Lower lobe of right lung (tissue), 2 donors: ENCODE results near the gene MAPKBP1. TPM values are rescaled to one million over a fixed set of nuclear protein-coding genes. Genes with fewer than 3 reads are reported as not detected.

Source experiments
- ATAC-seq, 2 donors: fragments of 200-7000 bp; cut with Tn5 transposase; one replicate each; pipeline ENCODE4 v1.9.1; 2020 to 2022; ENCODE audit warnings: mild to moderate bottlenecking in 2 of 2, moderate library complexity in 2 of 2
- DNase-seq: peaks from one replicate; pipeline ENCODE4 v3.0.0-alpha.2; 2020
- H3K27ac ChIP-seq: fragments of 200-600 bp; one replicate; pipeline ENCODE4 v1.8.0; 2022
- H3K27me3 ChIP-seq: fragments of 200-600 bp; one replicate; pipeline ENCODE4 v1.8.0; 2022; ENCODE audit warnings: low read depth
- H3K36me3 ChIP-seq: fragments of 200-600 bp; one replicate; pipeline ENCODE4 v1.8.0; 2022; ENCODE audit warnings: mild to moderate bottlenecking
- H3K4me1 ChIP-seq: fragments of 200-600 bp; one replicate; pipeline ENCODE4 v1.8.0; 2022
- H3K4me3 ChIP-seq: fragments of 200-600 bp; one replicate; pipeline ENCODE4 v1.8.0; 2022; ENCODE audit warnings: mild to moderate bottlenecking
- H3K9me3 ChIP-seq: fragments of 200-600 bp; one replicate; pipeline ENCODE4 v1.8.0; 2022
- intact Hi-C: fragments of 100-400 bp; cut with DNase I; formaldehyde crosslinking; loops from one replicate; pipeline ENCODE4 v1.11.0; 2022
- total RNA-seq: library from RNA; stranded (reverse); fragmentation: NEBNext Ultra II Directional; extraction: Animal tissue kit (Norgen Biotek cat#: 25700); gene quantifications from one replicate; pipeline ENCODE4 v1.2.1, GENCODE V29; 2021
- TF ChIP-seq, protein P1 (sequence below): fragments of 200-600 bp; IDR thresholded peaks from one replicate; pipeline ENCODE4 v1.8.0; 2022; ENCODE audit warnings: antibody characterized with exemption, mild to moderate bottlenecking
- donor health status: DM: no; HTN: yes; CAD: no; lungs with severe emphysema.

Gene MAPKBP1
- total RNA-seq, 1 donor from 2014 or later: 17.0 TPM

DNA sequence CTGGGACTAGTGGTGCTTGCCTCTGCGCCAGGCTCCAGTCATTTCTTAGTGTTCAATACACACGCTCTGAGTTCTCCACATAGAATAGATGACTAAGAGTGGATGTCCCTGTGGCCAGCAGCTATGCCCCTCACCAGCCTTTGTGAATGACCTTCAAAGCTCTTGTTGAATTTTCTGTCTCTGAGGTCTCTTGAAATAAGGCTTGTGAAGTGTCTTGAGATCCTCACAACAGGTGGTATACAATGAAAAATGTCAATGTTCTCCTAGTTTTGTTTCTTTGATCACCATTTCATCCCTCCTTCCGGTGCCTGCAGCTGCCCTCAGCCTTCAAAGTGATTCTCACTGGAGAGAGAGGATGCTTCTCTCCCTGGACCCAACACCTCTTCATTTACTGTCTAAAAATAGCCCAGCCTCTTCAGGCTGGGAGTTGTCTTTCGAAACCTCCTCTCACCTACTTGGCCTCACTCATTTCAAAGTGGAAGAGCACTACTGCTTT, 5.4 kb downstream of the MAPKBP1 start:
- Histone ChIP-seq H3K4me1 (peaks cover 39% of the 10 kb centered on the region), H3K9me3 (no peaks in the 10 kb centered on the region), H3K36me3 (no peaks in the 10 kb centered on the region), H3K27me3 (no peaks in the 10 kb centered on the region), H3K27ac (no peak overlapping the region), H3K4me3 (no peak overlapping the region)
- TF ChIP-seq, protein P1, sequence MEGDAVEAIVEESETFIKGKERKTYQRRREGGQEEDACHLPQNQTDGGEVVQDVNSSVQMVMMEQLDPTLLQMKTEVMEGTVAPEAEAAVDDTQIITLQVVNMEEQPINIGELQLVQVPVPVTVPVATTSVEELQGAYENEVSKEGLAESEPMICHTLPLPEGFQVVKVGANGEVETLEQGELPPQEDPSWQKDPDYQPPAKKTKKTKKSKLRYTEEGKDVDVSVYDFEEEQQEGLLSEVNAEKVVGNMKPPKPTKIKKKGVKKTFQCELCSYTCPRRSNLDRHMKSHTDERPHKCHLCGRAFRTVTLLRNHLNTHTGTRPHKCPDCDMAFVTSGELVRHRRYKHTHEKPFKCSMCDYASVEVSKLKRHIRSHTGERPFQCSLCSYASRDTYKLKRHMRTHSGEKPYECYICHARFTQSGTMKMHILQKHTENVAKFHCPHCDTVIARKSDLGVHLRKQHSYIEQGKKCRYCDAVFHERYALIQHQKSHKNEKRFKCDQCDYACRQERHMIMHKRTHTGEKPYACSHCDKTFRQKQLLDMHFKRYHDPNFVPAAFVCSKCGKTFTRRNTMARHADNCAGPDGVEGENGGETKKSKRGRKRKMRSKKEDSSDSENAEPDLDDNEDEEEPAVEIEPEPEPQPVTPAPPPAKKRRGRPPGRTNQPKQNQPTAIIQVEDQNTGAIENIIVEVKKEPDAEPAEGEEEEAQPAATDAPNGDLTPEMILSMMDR: no peak
- intact Hi-C loops: no loop called here
- ATAC-seq (peak in 1 of 2 donors; percentile 19), DNase-seq (no peak)

DNA sequence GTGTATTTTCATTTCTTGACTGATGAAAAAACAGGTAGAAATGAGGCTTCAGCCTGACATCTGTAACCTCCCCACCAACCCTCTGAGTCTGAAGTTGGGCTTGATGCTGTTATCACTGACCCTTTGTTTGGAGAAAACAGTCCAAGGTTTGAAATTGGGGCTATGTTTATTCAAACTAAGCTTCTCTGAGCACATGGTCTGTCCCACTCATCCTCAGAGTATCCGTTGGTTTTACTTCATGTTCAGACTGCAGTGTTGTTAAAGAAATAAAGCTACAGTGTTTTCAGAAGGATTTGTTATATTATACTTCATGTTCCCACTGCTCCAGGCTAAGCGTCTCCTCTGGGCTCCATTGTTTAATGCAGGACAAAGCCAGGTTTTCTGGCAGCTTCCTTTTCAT, 6.0 kb downstream of the MAPKBP1 start:
- peaks cover 34% of the 10 kb centered on the region for H3K4me1 ChIP-seq
- ATAC-seq: no peak
- H3K4me3 ChIP-seq: no peak overlapping the region
- intact Hi-C loops: no loop called here
- no peak overlapping the region for H3K27ac ChIP-seq
- no peaks in the 10 kb centered on the region for H3K9me3 ChIP-seq
- no peaks in the 10 kb centered on the region for H3K27me3 ChIP-seq
- no peaks in the 10 kb centered on the region for H3K36me3 ChIP-seq
- no peak for DNase-seq
- TF ChIP-seq, protein P1: no peak

DNA sequence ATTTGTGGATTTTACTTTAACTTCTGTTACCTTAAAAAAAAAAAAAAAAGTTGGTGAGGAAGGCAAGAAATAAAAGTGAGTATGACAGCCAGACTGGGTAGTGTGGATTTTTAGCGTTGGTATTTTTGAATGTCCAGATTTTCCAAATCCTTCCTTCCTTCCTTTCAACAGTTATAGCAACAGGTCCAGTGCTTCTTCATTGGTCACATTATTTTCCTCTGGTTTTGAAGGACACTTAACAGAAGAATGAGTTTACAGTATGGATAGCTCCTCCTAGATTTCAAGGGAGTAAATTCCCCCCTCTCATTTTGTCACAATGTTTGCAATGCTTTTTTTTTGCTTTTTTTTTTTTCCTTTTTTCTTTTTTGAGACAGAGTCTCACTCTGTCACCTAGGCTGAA, 6.4 kb downstream of the MAPKBP1 start:
- Histone ChIP-seq H3K9me3 (no peaks in the 10 kb centered on the region), H3K36me3 (no peaks in the 10 kb centered on the region), H3K4me1 (peaks cover 29% of the 10 kb centered on the region), H3K27me3 (no peaks in the 10 kb centered on the region), H3K27ac (no peak overlapping the region), H3K4me3 (no peak overlapping the region)
- intact Hi-C loops: no loop called here
- ATAC-seq: peak in 1 of 2 donors; percentile 61
- TF ChIP-seq, protein P1: no peak
- DNase-seq: no peak

GRCh38 chr15:41782371-41783282, 8.3 kb downstream of the MAPKBP1 start:
- TF ChIP-seq, protein P1: no peak
- Histone ChIP-seq H3K9me3 (no peaks in the 10 kb centered on the region), H3K36me3 (no peaks in the 10 kb centered on the region), H3K4me3 (no peak overlapping the region), H3K27me3 (no peaks in the 10 kb centered on the region), H3K4me1 (peaks cover 14% of the 10 kb centered on the region), H3K27ac (no peak overlapping the region)
- intact Hi-C loops: no loop called here
- DNase-seq (no peak), ATAC-seq (no peak)

DNA sequence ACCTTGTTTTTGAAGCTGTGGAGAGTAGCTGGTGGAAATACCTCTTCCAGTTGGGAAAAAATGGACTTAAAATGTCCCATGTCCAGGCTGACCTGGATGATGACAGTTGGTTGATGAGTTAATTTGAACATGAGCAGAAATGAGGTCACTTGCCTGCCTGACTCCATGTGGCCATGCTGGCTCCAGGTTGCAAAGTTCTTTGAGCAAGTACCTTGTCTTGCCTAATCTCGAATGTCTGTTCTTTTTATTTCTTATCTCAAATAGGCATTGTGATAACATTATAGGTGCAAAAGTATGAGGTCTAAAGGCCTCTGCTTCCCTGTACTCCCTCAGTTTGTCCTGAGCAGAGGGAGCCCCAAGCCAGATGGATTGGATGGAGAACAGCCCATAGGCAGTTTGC, 9.0 kb downstream of the MAPKBP1 start:
- Histone ChIP-seq H3K27me3 (no peaks in the 10 kb centered on the region), H3K4me1 (peaks cover 14% of the 10 kb centered on the region), H3K4me3 (no peak overlapping the region), H3K27ac (no peak overlapping the region), H3K36me3 (no peaks in the 10 kb centered on the region), H3K9me3 (no peaks in the 10 kb centered on the region)
- intact Hi-C loops: no loop called here
- DNase-seq: no peak
- TF ChIP-seq, protein P1: no peak
- no peak for ATAC-seq
